Activated B cell treated with CpG ODN at 0.5 μM for 24 hours (primary cell): Measurements from ENCODE around the gene NEAT1. TPM values are rescaled to one million over a fixed set of nuclear protein-coding genes. Genes with fewer than 3 reads are reported as not detected.
A peak's percentile ranks its signal among the peaks of the same experiment; 100 is the strongest.
"Not testable (repeated sequence)": the region's sequence is repeated elsewhere in the genome, so short reads cannot be mapped to it uniquely, and the experiment has no call there.

ENCODE experiments used
- ATAC-seq: fragments of 200-7000 bp; cut with Tn5 transposase; one replicate; pipeline ENCODE4 v1.10.0; 2021; ENCODE audit warnings: low read depth, mild to moderate bottlenecking, moderate library complexity
- CTCF ChIA-PET: fragments of 350-600 bp; sonication (Branson Sonifier 250); formaldehyde crosslinking; loops from one replicate; lab custom pipeline; 2021; ENCODE audit warnings: antibody characterized with exemption; lab: Charles Lee
- POLR2A ChIA-PET: fragments of 350-600 bp; sonication (Branson Sonifier 250); formaldehyde crosslinking; loops from one replicate; lab custom pipeline; 2021; ENCODE audit warnings: antibody characterized with exemption; lab: Charles Lee
- DNase-seq: peaks from one replicate; pipeline ENCODE4 v3.0.0; 2022
- H3K27ac Mint-ChIP-seq: one replicate; pipeline ENCODE4 v1.8.0; 2020; ENCODE audit warnings: mixed read lengths
- H3K27me3 Mint-ChIP-seq: one replicate; pipeline ENCODE4 v1.8.0; 2021; ENCODE audit warnings: mixed read lengths
- H3K36me3 Mint-ChIP-seq: one replicate; pipeline ENCODE4 v1.8.0; 2021; ENCODE audit warnings: low read depth, mixed read lengths
- H3K4me1 Mint-ChIP-seq: one replicate; pipeline ENCODE4 v1.8.0; 2021; ENCODE audit warnings: mixed read lengths
- H3K4me3 Mint-ChIP-seq: one replicate; pipeline ENCODE4 v1.8.0; 2020; ENCODE audit warnings: mild to moderate bottlenecking, mixed read lengths
- H3K9me3 Mint-ChIP-seq: one replicate; pipeline ENCODE4 v1.8.0; 2020; ENCODE audit warnings: mixed read lengths
- CTCF ChIP-seq: fragments of 200-600 bp; IDR thresholded peaks from one replicate; pipeline ENCODE4 v1.8.0; 2022; ENCODE audit warnings: antibody characterized with exemption, mild to moderate bottlenecking
- intact Hi-C: fragments of 100-400 bp; cut with micrococcal nuclease; formaldehyde crosslinking; loops from one replicate; pipeline ENCODE4 v1.15.1; 2024
- total RNA-seq: library from RNA; stranded (reverse); gene quantifications from 2 replicates; pipeline ENCODE4 v1.2.3, GENCODE V29; 2022

Gene NEAT1
- total RNA-seq, 1 donor from 2014 or later, result 699 TPM

- intact Hi-C loops, result no loop called here
- no peak for ATAC-seq
- H3K4me3 Mint-ChIP-seq, result no peak overlapping the region
- no peaks in the 10 kb centered on the region for H3K9me3 Mint-ChIP-seq
- DNase-seq, result no peak
- H3K27ac Mint-ChIP-seq, result no peak overlapping the region
- peaks cover 41% of the 10 kb centered on the region for H3K4me1 Mint-ChIP-seq
- ChIA-PET POLR2A (interaction anchor here (0.6 to 19.3 kb wide), 5 partner anchors 8 to 152 kb away, joined by 4 to 3752 read pairs (median 5); partner anchors contain the start of gene MALAT1), CTCF (no interaction called here)
- TF ChIP-seq CTCF, result no peak
- no peaks in the 10 kb centered on the region for H3K27me3 Mint-ChIP-seq
- peaks cover 41% of the 10 kb centered on the region for H3K36me3 Mint-ChIP-seq
These were observed 10.9 kb upstream of the NEAT1 start for GRCh38 chr11:65411681-65412070.

- no peak overlapping the region for H3K27ac Mint-ChIP-seq
- ATAC-seq (no peak), DNase-seq (no peak)
- peaks cover 39% of the 10 kb centered on the region for H3K36me3 Mint-ChIP-seq
- H3K4me3 Mint-ChIP-seq, result no peak overlapping the region
- peaks cover 42% of the 10 kb centered on the region for H3K4me1 Mint-ChIP-seq
- POLR2A ChIA-PET, result interaction anchor here (1.6 to 19.3 kb wide), 4 partner anchors 9 to 89 kb away, joined by 5 to 3752 read pairs (median 354); partner anchors contain the start of genes FRMD8, MALAT1 and SLC25A45
- H3K9me3 Mint-ChIP-seq, result no peaks in the 10 kb centered on the region
- intact Hi-C loops, result no loop called here
- CTCF ChIA-PET, result no interaction called here
- no peak for TF ChIP-seq CTCF
- no peaks in the 10 kb centered on the region for H3K27me3 Mint-ChIP-seq
These were observed 10.1 kb upstream of the NEAT1 start for GRCh38 chr11:65412271-65413076.

- H3K9me3 Mint-ChIP-seq, CTCF ChIA-PET, intact Hi-C loops, ATAC-seq, DNase-seq, H3K27me3 Mint-ChIP-seq, H3K27ac Mint-ChIP-seq, H3K4me3 Mint-ChIP-seq: not testable (repeated sequence)
- H3K4me1 Mint-ChIP-seq, result peaks cover 42% of the 10 kb centered on the region
- POLR2A ChIA-PET, result interaction anchor here (1.6 to 19.3 kb wide), 4 partner anchors 10 to 89 kb away, joined by 5 to 3752 read pairs (median 354); partner anchors contain the start of genes FRMD8, MALAT1 and SLC25A45
- peaks cover 39% of the 10 kb centered on the region for H3K36me3 Mint-ChIP-seq
These were observed 9.4 kb upstream of the NEAT1 start for GRCh38 chr11:65413077-65413664.

- peaks cover 45% of the 10 kb centered on the region for H3K4me1 Mint-ChIP-seq
- H3K27ac Mint-ChIP-seq, result peak overlapping the region; percentile 14
- DNase-seq (peak; percentile 2), ATAC-seq (no peak)
- no peaks in the 10 kb centered on the region for H3K27me3 Mint-ChIP-seq
- intact Hi-C loops, result no loop called here
- no peak overlapping the region for H3K4me3 Mint-ChIP-seq
- H3K36me3 Mint-ChIP-seq, result peaks cover 28% of the 10 kb centered on the region
- TF ChIP-seq CTCF, result no peak
- ChIA-PET POLR2A (interaction anchor here (1.6 to 19.3 kb wide), 8 partner anchors 12 to 87 kb away, joined by 4 to 3752 read pairs (median 282); partner anchors contain the start of genes FRMD8, MALAT1, NEAT1 and SLC25A45), CTCF (interaction anchor here (1.0 to 12.8 kb wide), 9 partner anchors 11 to 89 kb away, joined by 3 to 289 read pairs (median 9); partner anchors contain the start of genes FRMD8 and MALAT1)
- no peaks in the 10 kb centered on the region for H3K9me3 Mint-ChIP-seq
These were observed 7.7 kb upstream of the NEAT1 start for GRCh38 chr11:65414776-65415498.
